HEK293 (cell line): Measurements from ENCODE around the gene SPATA33.

ENCODE experiments used
- CTCF ChIA-PET: fragments of 350-600 bp; formaldehyde crosslinking; extraction: SDS; loops from one replicate; lab custom pipeline; 2021; ENCODE audit warnings: antibody characterized with exemption; lab: Yijun Ruan, JAX
- POLR2A ChIA-PET: fragments of 300-600 bp; formaldehyde crosslinking; extraction: SDS; loops from one replicate; lab custom pipeline; 2020; ENCODE audit warnings: antibody characterized with exemption, inconsistent platforms; lab: Yijun Ruan, JAX
- H3K27ac ChIP-seq: fragments of 200-500 bp; sonication (Bioruptor generic); 2 replicates; pipeline ENCODE4 v1.5.1; 2014; ENCODE audit warnings: low read depth, low read length, control low read depth, inconsistent platforms; ENCODE audit errors: extremely low read depth
- H3K36me3 ChIP-seq, 2 experiments: fragments of 200-500 bp in 1 of 2; sonication (Bioruptor generic) in 1 of 2; 1 replicate in 1 of 2; 2 replicates in 1 of 2; pipeline ENCODE4 v1.5.1; 2014 to 2017; ENCODE audit warnings: inconsistent platforms in 2 of 2, low read length in 2 of 2; ENCODE audit not compliant: control insufficient read depth in 2 of 2, insufficient read depth in 1 of 2
- H3K4me1 ChIP-seq: fragments of 200-500 bp; sonication (Bioruptor generic); 2 replicates; pipeline ENCODE4 v1.5.1; 2014; ENCODE audit warnings: mild to moderate bottlenecking, low read length, inconsistent platforms; ENCODE audit not compliant: control insufficient read depth, insufficient read depth
- H3K4me3 ChIP-seq: 2 replicates; pipeline ENCODE4 v1.5.1; 2011; ENCODE audit warnings: low read depth, mild to moderate bottlenecking, control low read depth, low read length, moderate library complexity
- H3K9me3 ChIP-seq: fragments of 200-500 bp; sonication (Bioruptor generic); 2 replicates; pipeline ENCODE4 v1.5.1; 2014; ENCODE audit warnings: low read depth, low read length, inconsistent platforms; ENCODE audit not compliant: control insufficient read depth, insufficient read depth
- GLI4 ChIP-seq: fragments of 450-650 bp; formaldehyde crosslinking; IDR thresholded peaks from 2 replicates; pipeline ENCODE4 v1.5.1; 2016; ENCODE audit warnings: missing biosample characterization, missing genetic modification characterization
- GLIS1 ChIP-seq: fragments of 450-650 bp; formaldehyde crosslinking; IDR thresholded peaks from 2 replicates; pipeline ENCODE4 v1.5.1; 2016; ENCODE audit warnings: missing biosample characterization, missing genetic modification characterization
- KLF17 ChIP-seq: fragments of 450-650 bp; formaldehyde crosslinking; IDR thresholded peaks from 2 replicates; pipeline ENCODE4 v1.5.1; 2016; ENCODE audit warnings: missing biosample characterization, missing genetic modification characterization
- PRDM10 ChIP-seq: fragments of 450-650 bp; formaldehyde crosslinking; IDR thresholded peaks from 2 replicates; pipeline ENCODE4 v1.5.1; 2016; ENCODE audit warnings: missing biosample characterization, missing genetic modification characterization
- PRDM4 ChIP-seq: fragments of 450-650 bp; formaldehyde crosslinking; IDR thresholded peaks from 2 replicates; pipeline ENCODE4 v1.5.1; 2017; ENCODE audit warnings: missing biosample characterization, missing genetic modification characterization
- ZNF366 ChIP-seq: fragments of 450-650 bp; formaldehyde crosslinking; conservative IDR thresholded peaks from 2 replicates; pipeline ENCODE4 v1.5.1; 2016; ENCODE audit warnings: missing biosample characterization, missing genetic modification characterization
- ZNF529 ChIP-seq: fragments of 450-650 bp; formaldehyde crosslinking; IDR thresholded peaks from 2 replicates; pipeline ENCODE4 v1.5.1; 2017; ENCODE audit warnings: missing genetic modification characterization, missing biosample characterization; ENCODE audit not compliant: insufficient replicate concordance
- ZNF830 ChIP-seq: fragments of 450-650 bp; IDR thresholded peaks from 2 replicates; pipeline ENCODE4 v1.5.0; 2018; ENCODE audit warnings: missing biosample characterization, missing genetic modification characterization, low read depth, mild to moderate bottlenecking, moderate library complexity
- ZSCAN5A ChIP-seq: fragments of 450-650 bp; formaldehyde crosslinking; IDR thresholded peaks from 2 replicates; pipeline ENCODE4 v1.5.1; 2016; ENCODE audit warnings: missing biosample characterization, missing genetic modification characterization
- ZXDB ChIP-seq: fragments of 450-650 bp; formaldehyde crosslinking; IDR thresholded peaks from 2 replicates; pipeline ENCODE4 v1.5.1; 2016; ENCODE audit warnings: missing biosample characterization, missing genetic modification characterization
- TF ChIP-seq, protein P1 (sequence below): fragments of 450-650 bp; formaldehyde crosslinking; IDR thresholded peaks from 2 replicates; pipeline ENCODE4 v1.5.1; 2017; ENCODE audit warnings: missing biosample characterization, missing genetic modification characterization
- TF ChIP-seq, protein P2 (sequence below): fragments of 450-650 bp; formaldehyde crosslinking; IDR thresholded peaks from 2 replicates; pipeline ENCODE4 v1.5.1; 2016; ENCODE audit warnings: missing biosample characterization, missing genetic modification characterization, low read depth

The SPATA33 gene

GRCh38 chr16:89607937-89608740, 49.5 kb upstream of the SPATA33 start (continued):
- TF ChIP-seq KLF17 (tag by site-specific recombination) (no peak), ZSCAN5A (no peak)
- TF ChIP-seq, all 188 proteins: peak for 0

GRCh38 chr16:89610108-89610453, 47.6 kb upstream of the SPATA33 start:
- POLR2A ChIA-PET: no interaction called here
- Histone ChIP-seq H3K9me3 (no peaks in the 10 kb centered on the region), H3K27ac (no peak overlapping the region), H3K4me3 (no peak overlapping the region), H3K36me3 (no peaks in the 10 kb centered on the region), H3K4me1 (peaks cover 4% of the 10 kb centered on the region; the same call in 1 of the 2 replicates)
- CTCF ChIA-PET: interaction anchor here (0.9 kb wide), 1 partner anchor 8 kb away, joined by 3 read pairs; no protein-coding TSS in a partner anchor
- TF ChIP-seq ZNF529 (no peak), GLI4 (no peak), PRDM4 (peak; percentile 89), GLIS1 (tag by site-specific recombination) (no peak), ZNF366 (no peak), PRDM10 (tag by site-specific recombination) (no peak), ZXDB (tag by site-specific recombination) (no peak), ZNF830 (tag by site-specific recombination) (no peak)
- TF ChIP-seq, protein P1, sequence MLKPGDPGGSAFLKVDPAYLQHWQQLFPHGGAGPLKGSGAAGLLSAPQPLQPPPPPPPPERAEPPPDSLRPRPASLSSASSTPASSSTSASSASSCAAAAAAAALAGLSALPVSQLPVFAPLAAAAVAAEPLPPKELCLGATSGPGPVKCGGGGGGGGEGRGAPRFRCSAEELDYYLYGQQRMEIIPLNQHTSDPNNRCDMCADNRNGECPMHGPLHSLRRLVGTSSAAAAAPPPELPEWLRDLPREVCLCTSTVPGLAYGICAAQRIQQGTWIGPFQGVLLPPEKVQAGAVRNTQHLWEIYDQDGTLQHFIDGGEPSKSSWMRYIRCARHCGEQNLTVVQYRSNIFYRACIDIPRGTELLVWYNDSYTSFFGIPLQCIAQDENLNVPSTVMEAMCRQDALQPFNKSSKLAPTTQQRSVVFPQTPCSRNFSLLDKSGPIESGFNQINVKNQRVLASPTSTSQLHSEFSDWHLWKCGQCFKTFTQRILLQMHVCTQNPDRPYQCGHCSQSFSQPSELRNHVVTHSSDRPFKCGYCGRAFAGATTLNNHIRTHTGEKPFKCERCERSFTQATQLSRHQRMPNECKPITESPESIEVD (tag by site-specific recombination): 0 out of 2 replicates have a peak, but pooled peaks have one; percentile 27
- TF ChIP-seq, protein P2, sequence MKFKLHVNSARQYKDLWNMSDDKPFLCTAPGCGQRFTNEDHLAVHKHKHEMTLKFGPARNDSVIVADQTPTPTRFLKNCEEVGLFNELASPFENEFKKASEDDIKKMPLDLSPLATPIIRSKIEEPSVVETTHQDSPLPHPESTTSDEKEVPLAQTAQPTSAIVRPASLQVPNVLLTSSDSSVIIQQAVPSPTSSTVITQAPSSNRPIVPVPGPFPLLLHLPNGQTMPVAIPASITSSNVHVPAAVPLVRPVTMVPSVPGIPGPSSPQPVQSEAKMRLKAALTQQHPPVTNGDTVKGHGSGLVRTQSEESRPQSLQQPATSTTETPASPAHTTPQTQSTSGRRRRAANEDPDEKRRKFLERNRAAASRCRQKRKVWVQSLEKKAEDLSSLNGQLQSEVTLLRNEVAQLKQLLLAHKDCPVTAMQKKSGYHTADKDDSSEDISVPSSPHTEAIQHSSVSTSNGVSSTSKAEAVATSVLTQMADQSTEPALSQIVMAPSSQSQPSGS (tag by site-specific recombination): no peak
